Erythroblast (primary cell): Measurements from ENCODE around the gene CASZ1.

ENCODE experiments used
- GATA1 ChIP-seq: IDR thresholded peaks from 2 replicates; pipeline ENCODE4 v1.6.1; 2011; ENCODE audit warnings: low read depth, mild to moderate bottlenecking, control low read depth, low read length, moderate library complexity
- POLR2A ChIP-seq: IDR thresholded peaks from 2 replicates; pipeline ENCODE4 v1.6.1; 2011; ENCODE audit warnings: mild to moderate bottlenecking, low read length

DNA sequence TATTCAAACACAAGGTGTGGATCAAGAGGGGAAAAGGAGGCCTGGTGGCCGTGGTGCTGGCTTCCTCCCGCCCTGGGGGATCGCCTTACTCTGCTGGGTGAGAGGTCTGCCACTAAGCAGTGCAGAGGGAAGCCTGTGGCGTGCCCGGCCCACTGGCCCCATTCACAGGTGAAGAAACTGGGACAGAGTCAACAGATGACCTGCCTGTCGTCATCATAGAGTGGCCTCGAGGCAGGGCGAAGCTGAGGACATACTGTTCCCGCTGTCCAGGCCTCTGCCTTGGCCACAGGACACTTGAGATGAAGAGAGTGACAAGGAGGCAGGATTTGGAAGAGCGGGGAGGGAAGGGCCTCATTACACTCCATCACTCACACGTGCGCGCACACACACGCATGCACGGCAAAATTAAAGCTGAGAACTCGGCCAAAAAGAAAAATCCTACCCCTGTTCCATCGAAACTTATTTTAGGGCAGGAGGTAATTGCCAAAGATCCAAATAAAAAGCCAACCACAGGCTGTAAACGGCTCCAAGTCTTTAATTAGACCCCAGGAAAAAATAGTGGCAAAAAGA is 50.5 kb downstream of the CASZ1 start:
- TF ChIP-seq POLR2A (no peak), GATA1 (no peak)
